Dendritic cell treated with granulocyte-macrophage colony-stimulating factor and Interleukin-4, amounts not matched to agents 40 ng/mL and 50 ng/mL, for 4 days (primary cell): ENCODE results near the gene RNF150.
"Not testable (repeated sequence)": the region's sequence is repeated elsewhere in the genome, so short reads cannot be mapped to it uniquely, and the experiment has no call there.

ENCODE experiments used
- H3K27ac Mint-ChIP-seq: one replicate; pipeline ENCODE4 v1.8.0; 2022; ENCODE audit warnings: mild to moderate bottlenecking, mixed read lengths
- H3K27me3 Mint-ChIP-seq: one replicate; pipeline ENCODE4 v1.8.0; 2022; ENCODE audit warnings: mild to moderate bottlenecking, mixed read lengths
- H3K36me3 Mint-ChIP-seq: one replicate; pipeline ENCODE4 v1.8.0; 2022; ENCODE audit warnings: low read depth, mixed read lengths
- H3K4me1 Mint-ChIP-seq: one replicate; pipeline ENCODE4 v1.8.0; 2022; ENCODE audit warnings: low read depth, mixed read lengths
- H3K4me3 Mint-ChIP-seq: one replicate; pipeline ENCODE4 v1.8.0; 2022; ENCODE audit warnings: mild to moderate bottlenecking, moderate library complexity, mixed read lengths
- H3K9me3 Mint-ChIP-seq: one replicate; pipeline ENCODE4 v1.8.0; 2022; ENCODE audit warnings: mixed read lengths
- intact Hi-C: fragments of 100-400 bp; cut with micrococcal nuclease; formaldehyde crosslinking; loops from one replicate; pipeline ENCODE4 v1.15.0; 2022

The RNF150 gene

GRCh38 chr4:140846736-140847135 lies 286.5 kb downstream of the RNF150 start:
- H3K36me3 Mint-ChIP-seq, result no peaks in the 10 kb centered on the region
- no peaks in the 10 kb centered on the region for H3K9me3 Mint-ChIP-seq
- no peak overlapping the region for H3K27ac Mint-ChIP-seq
- H3K4me1 Mint-ChIP-seq, result peaks cover 5% of the 10 kb centered on the region
- H3K27me3 Mint-ChIP-seq, result peaks cover 4% of the 10 kb centered on the region
- intact Hi-C loops, result loop anchor here (5.0 kb wide), 1 partner anchor 44 kb away; no protein-coding TSS in a partner anchor
- no peak overlapping the region for H3K4me3 Mint-ChIP-seq

DNA sequence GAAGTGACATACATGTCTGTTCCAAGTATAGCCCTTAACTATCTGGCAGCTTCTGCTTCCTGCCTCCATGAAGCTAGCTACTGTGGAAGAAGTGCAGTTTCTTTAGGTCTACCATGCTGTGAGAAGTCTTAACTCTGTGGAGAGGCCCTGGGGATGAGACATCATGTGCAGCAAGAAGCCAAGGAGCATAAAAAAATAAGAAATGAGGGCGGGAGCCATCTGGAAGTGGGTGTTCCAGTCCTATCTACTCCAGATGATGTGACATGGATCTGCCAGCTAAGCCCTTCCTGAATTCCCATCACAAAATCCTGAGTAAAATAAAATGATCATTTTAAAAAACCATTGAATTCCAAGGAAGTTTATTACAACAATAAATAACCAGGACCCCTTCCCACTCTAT lies 289.2 kb downstream of the RNF150 start:
- no peak overlapping the region for H3K4me3 Mint-ChIP-seq
- peaks cover 4% of the 10 kb centered on the region for H3K27me3 Mint-ChIP-seq
- H3K4me1 Mint-ChIP-seq, result no peaks in the 10 kb centered on the region
- intact Hi-C loops, result no loop called here
- H3K9me3 Mint-ChIP-seq, result no peaks in the 10 kb centered on the region
- no peaks in the 10 kb centered on the region for H3K36me3 Mint-ChIP-seq
- H3K27ac Mint-ChIP-seq, result no peak overlapping the region

DNA sequence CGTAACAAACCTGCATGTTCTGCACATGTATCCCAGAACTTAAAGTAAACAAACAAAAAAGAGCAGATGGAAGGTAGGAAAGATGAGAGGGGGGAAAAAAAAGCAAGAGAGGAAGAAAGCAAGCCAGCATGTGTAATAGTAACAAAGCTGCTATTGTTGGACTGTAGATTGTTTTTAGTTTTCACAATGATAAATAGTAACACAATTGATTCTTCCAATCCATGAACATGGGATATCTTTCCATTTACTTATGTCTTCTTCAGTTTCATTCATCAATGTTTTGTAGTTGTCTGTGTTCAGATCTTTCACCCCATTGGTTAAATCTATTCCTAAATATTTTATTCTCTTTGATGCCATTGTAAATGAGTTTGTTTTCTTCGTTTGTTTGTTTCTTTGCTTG lies 292.1 kb downstream of the RNF150 start:
- Mint-ChIP-seq H3K9me3 (no peaks in the 10 kb centered on the region), H3K36me3 (no peaks in the 10 kb centered on the region), H3K4me1 (peaks cover 14% of the 10 kb centered on the region), H3K27ac (no peak overlapping the region), H3K27me3 (no peaks in the 10 kb centered on the region), H3K4me3 (no peak overlapping the region)
- intact Hi-C loops, result no loop called here

DNA sequence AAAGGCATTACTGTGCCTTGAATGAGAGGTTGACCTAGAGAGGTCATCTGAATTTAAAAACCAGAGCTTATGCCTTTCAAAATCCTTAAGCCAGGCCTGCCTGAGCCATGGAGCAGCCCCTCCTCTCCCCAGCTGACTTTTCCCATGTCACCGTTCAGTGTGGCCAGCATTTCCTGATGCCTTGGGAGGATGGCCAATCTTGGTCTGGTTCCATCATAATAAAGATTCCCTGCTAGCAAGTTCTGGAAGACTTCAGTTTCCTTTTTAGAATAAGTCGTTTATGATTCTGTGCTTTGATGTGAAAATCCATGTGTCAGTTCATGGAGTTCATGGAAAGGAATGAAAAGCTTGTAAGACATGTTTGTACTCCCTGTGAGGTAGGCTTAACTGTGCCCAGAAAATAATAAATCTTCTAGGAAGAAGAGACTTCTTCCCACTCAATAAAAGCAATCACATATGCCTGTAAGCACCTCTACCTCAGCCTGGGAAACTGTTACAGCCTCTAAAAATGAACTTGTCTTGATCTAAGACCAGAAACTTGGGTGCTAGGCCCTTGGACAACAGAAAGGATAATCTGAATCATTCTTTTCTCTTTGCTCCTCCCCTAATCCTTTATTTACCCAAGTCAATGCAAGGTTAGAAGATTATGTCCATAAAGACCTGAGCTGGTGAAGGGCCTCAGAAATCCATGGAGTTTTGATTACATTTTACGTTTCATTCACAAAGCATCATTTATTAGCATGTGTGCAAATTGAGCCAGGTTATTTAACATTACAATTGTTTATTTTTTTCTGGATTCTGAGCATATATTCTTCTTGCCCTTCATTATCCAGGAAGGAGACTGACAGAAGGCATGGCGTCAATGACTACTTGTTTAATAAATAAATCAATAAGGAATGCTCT lies 293.1 kb downstream of the RNF150 start:
- Mint-ChIP-seq H3K27me3 (no peaks in the 10 kb centered on the region), H3K27ac (no peak overlapping the region), H3K9me3 (no peaks in the 10 kb centered on the region), H3K36me3 (no peaks in the 10 kb centered on the region), H3K4me1 (peaks cover 17% of the 10 kb centered on the region), H3K4me3 (no peak overlapping the region)
- intact Hi-C loops, result loop anchor here (10.0 kb wide), 1 partner anchor 85 kb away; the partner anchor contains the start of gene TBC1D9

- Mint-ChIP-seq H3K27ac (no peak overlapping the region), H3K4me3 (no peak overlapping the region), H3K27me3 (no peaks in the 10 kb centered on the region), H3K4me1 (peaks cover 21% of the 10 kb centered on the region), H3K9me3 (no peaks in the 10 kb centered on the region), H3K36me3 (no peaks in the 10 kb centered on the region)
- intact Hi-C loops, result loop anchor here (10.0 kb wide), 1 partner anchor 85 kb away; the partner anchor contains the start of gene TBC1D9
These were observed 293.9 kb downstream of the RNF150 start for GRCh38 chr4:140839406-140839805.

- Mint-ChIP-seq H3K27ac (no peak overlapping the region), H3K4me3 (no peak overlapping the region), H3K9me3 (no peaks in the 10 kb centered on the region), H3K27me3 (no peaks in the 10 kb centered on the region), H3K4me1 (peaks cover 21% of the 10 kb centered on the region), H3K36me3 (no peaks in the 10 kb centered on the region)
- intact Hi-C loops, result loop anchor here (10.0 kb wide), 1 partner anchor 83 kb away; the partner anchor contains the start of gene TBC1D9
These were observed 295.5 kb downstream of the RNF150 start for GRCh38 chr4:140837736-140838135.

DNA sequence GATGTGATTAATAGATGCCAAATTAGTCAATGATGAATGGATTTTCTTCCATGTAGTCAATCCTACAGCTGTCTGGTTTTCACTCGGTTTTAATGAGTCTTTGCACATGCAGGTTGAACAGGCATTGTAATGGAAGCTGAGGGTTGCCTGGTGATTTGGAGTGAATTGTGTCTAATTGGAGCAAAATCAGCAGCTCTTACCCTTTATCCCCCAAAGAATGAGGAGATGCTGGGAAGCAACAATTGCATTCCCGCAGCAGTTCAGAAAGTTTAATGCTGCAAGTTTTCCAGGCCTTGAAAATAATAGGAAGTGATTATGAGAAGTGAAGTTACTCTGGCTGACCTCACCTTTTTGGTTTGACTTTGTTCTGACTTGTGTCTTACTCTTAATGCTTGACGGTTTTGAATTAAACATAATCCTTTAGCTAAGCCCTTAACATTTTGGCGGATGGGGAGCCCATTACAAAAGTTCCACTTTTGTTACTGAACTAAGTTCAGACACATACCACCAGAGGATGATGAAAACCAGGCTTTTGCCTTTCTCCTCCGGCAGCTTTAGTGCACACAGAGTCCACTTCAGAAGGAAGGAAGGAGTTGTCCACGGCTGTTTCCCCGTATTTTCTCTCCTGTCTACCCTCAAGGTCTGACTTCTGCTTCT lies 298.3 kb downstream of the RNF150 start:
- H3K36me3 Mint-ChIP-seq, result no peaks in the 10 kb centered on the region
- peaks cover 27% of the 10 kb centered on the region for H3K4me1 Mint-ChIP-seq
- intact Hi-C loops, result loop anchor here (10.0 kb wide), 1 partner anchor 80 kb away; the partner anchor contains the start of gene TBC1D9
- no peak overlapping the region for H3K27ac Mint-ChIP-seq
- no peaks in the 10 kb centered on the region for H3K9me3 Mint-ChIP-seq
- no peaks in the 10 kb centered on the region for H3K27me3 Mint-ChIP-seq
- H3K4me3 Mint-ChIP-seq, result no peak overlapping the region

GRCh38 chr4:140833280-140833679 lies 300.0 kb downstream of the RNF150 start:
- intact Hi-C loops, result loop anchor here (10.0 kb wide), 1 partner anchor 78 kb away; the partner anchor contains the start of gene TBC1D9
- H3K4me3 Mint-ChIP-seq, result no peak overlapping the region
- H3K4me1 Mint-ChIP-seq, result peaks cover 42% of the 10 kb centered on the region
- H3K36me3 Mint-ChIP-seq, result no peaks in the 10 kb centered on the region
- peaks cover 1% of the 10 kb centered on the region for H3K27me3 Mint-ChIP-seq
- H3K9me3 Mint-ChIP-seq, result peaks cover 6% of the 10 kb centered on the region
- H3K27ac Mint-ChIP-seq, result no peak overlapping the region

DNA sequence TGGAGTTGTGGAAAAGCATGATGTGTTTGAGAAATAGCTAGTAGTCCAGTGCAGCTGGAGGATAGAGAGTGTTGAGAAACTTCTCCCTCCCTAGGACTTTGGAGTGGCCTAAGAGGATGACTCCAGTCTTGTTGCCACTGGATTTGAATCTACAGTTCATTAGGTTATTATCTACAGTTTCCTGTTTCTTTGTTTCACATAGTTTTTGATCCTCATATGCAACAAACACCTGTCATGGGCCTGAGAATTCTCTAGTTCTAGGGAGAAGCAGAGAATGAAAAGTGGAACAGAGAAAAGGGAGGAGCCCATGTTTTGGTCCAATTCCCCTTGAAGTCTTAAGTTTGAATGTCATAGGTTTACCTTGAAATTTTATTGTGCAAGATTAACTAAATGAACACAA lies 303.4 kb downstream of the RNF150 start:
- peaks cover 36% of the 10 kb centered on the region for H3K4me1 Mint-ChIP-seq
- peak overlapping the region; percentile 12 for H3K27ac Mint-ChIP-seq
- no peaks in the 10 kb centered on the region for H3K36me3 Mint-ChIP-seq
- peaks cover 6% of the 10 kb centered on the region for H3K9me3 Mint-ChIP-seq
- intact Hi-C loops, result loop anchor here (10.0 kb wide), 1 partner anchor 75 kb away; the partner anchor contains the start of gene TBC1D9
- H3K4me3 Mint-ChIP-seq, result no peak overlapping the region
- peaks cover 4% of the 10 kb centered on the region for H3K27me3 Mint-ChIP-seq

- no peak overlapping the region for H3K27ac Mint-ChIP-seq
- H3K36me3 Mint-ChIP-seq, result no peaks in the 10 kb centered on the region
- peaks cover 6% of the 10 kb centered on the region for H3K9me3 Mint-ChIP-seq
- no peak overlapping the region for H3K4me3 Mint-ChIP-seq
- intact Hi-C loops, result no loop called here
- peaks cover 6% of the 10 kb centered on the region for H3K27me3 Mint-ChIP-seq
- peaks cover 38% of the 10 kb centered on the region for H3K4me1 Mint-ChIP-seq
These were observed 306.6 kb downstream of the RNF150 start for GRCh38 chr4:140826701-140827027.

GRCh38 chr4:140820520-140820919 lies 312.7 kb downstream of the RNF150 start:
- H3K27ac Mint-ChIP-seq, H3K4me3 Mint-ChIP-seq, H3K4me1 Mint-ChIP-seq, H3K9me3 Mint-ChIP-seq, H3K36me3 Mint-ChIP-seq, intact Hi-C loops: not testable (repeated sequence)
- peaks cover 11% of the 10 kb centered on the region for H3K27me3 Mint-ChIP-seq

DNA sequence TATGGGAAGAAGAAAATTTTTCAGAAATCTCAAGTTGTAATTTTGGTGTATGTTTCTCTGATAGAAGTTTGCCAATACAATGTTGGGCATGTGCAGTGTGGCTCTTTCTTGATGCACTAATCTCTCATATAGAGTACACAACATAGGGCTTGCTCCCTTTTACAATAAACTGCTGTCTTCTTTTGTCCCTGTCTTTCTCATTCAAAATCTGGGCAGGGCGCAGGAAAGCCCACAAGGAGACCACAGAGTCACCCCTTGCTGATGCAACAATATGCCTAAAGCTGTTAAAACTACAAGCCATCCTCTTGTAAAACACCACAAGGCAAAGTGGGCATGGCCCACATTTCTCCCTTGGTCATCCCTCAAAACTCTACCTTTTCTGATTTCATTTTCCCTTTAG lies 313.7 kb downstream of the RNF150 start:
- peaks cover under 1% of the 10 kb centered on the region for H3K4me1 Mint-ChIP-seq
- no peak overlapping the region for H3K27ac Mint-ChIP-seq
- H3K4me3 Mint-ChIP-seq, result no peak overlapping the region
- no peaks in the 10 kb centered on the region for H3K36me3 Mint-ChIP-seq
- H3K27me3 Mint-ChIP-seq, result peaks cover 9% of the 10 kb centered on the region
- intact Hi-C loops, result no loop called here
- H3K9me3 Mint-ChIP-seq, result no peaks in the 10 kb centered on the region

DNA sequence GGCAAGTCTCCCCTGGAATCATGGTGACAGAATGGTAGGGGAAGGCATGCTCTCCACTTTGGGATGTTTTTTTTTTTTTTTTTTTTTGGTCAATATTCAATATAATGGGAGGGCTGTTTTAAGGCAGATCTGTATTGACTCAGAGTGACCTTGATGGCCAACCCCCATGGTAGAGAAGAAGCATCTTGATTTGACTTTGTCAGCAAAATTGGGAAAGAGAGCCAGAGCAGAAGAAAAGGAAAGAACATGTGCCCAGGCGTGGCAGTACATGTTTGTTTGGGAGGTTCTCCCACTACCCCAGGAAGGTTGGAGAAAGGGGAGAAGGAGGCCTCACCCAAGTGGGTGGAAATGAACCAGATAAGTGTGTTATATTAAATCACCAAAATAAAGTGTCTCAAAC lies 314.8 kb downstream of the RNF150 start:
- Mint-ChIP-seq H3K9me3 (no peaks in the 10 kb centered on the region), H3K27me3 (peaks cover 8% of the 10 kb centered on the region), H3K36me3 (no peaks in the 10 kb centered on the region), H3K4me3 (no peak overlapping the region), H3K27ac (peak overlapping the region; percentile 35), H3K4me1 (no peaks in the 10 kb centered on the region)
- intact Hi-C loops, result no loop called here

DNA sequence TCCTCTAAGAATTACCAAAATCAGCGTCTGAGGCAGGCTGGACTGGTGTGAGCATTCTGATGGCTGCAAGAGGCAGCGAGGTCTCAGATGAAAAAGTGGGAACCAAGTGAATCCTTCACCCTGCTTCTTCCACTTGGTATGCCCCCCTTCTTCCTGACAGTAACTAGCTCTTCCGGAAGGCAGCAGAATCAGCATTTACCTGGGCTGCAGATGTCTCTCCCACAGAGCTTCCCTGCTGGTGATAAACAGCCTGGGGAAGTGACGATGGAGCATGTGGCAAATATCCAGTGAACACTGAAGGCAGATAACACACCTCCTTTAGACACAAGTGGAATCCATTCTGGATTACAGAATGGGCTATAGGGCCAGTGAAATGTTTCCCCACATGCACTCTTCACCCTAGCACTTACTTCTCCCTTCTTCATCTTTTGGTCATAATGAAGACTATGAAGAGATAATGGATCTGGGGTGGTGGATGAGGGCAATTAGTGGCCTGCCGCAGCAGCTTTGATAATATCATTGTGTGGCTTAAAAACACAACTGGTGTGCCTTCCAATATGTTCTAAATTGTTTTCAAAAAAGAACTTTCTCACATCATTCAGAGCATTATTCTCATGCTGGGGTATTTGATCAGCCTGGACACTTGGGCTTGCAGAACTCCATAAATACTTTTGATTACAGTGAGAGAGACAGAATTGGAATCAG lies 316.3 kb downstream of the RNF150 start:
- no peak overlapping the region for H3K27ac Mint-ChIP-seq
- no peaks in the 10 kb centered on the region for H3K9me3 Mint-ChIP-seq
- peaks cover 8% of the 10 kb centered on the region for H3K27me3 Mint-ChIP-seq
- no peak overlapping the region for H3K4me3 Mint-ChIP-seq
- no peaks in the 10 kb centered on the region for H3K4me1 Mint-ChIP-seq
- intact Hi-C loops, result no loop called here
- H3K36me3 Mint-ChIP-seq, result no peaks in the 10 kb centered on the region
